Activated B cell treated with CpG ODN at 0.5 μM for 24 hours (primary cell): Measurements from ENCODE around the gene CEP295NL. TPM values are rescaled to one million over a fixed set of nuclear protein-coding genes. Genes with fewer than 3 reads are reported as not detected.

Source experiments
- ATAC-seq: fragments of 200-7000 bp; cut with Tn5 transposase; one replicate; pipeline ENCODE4 v1.10.0; 2021; ENCODE audit warnings: low read depth, mild to moderate bottlenecking, moderate library complexity
- CTCF ChIA-PET: fragments of 350-600 bp; sonication (Branson Sonifier 250); formaldehyde crosslinking; loops from one replicate; lab custom pipeline; 2021; ENCODE audit warnings: antibody characterized with exemption; lab: Charles Lee
- POLR2A ChIA-PET: fragments of 350-600 bp; sonication (Branson Sonifier 250); formaldehyde crosslinking; loops from one replicate; lab custom pipeline; 2021; ENCODE audit warnings: antibody characterized with exemption; lab: Charles Lee
- DNase-seq: peaks from one replicate; pipeline ENCODE4 v3.0.0; 2022
- H3K27ac Mint-ChIP-seq: one replicate; pipeline ENCODE4 v1.8.0; 2020; ENCODE audit warnings: mixed read lengths
- H3K27me3 Mint-ChIP-seq: one replicate; pipeline ENCODE4 v1.8.0; 2021; ENCODE audit warnings: mixed read lengths
- H3K36me3 Mint-ChIP-seq: one replicate; pipeline ENCODE4 v1.8.0; 2021; ENCODE audit warnings: low read depth, mixed read lengths
- H3K4me1 Mint-ChIP-seq: one replicate; pipeline ENCODE4 v1.8.0; 2021; ENCODE audit warnings: mixed read lengths
- H3K4me3 Mint-ChIP-seq: one replicate; pipeline ENCODE4 v1.8.0; 2020; ENCODE audit warnings: mild to moderate bottlenecking, mixed read lengths
- H3K9me3 Mint-ChIP-seq: one replicate; pipeline ENCODE4 v1.8.0; 2020; ENCODE audit warnings: mixed read lengths
- CTCF ChIP-seq: fragments of 200-600 bp; IDR thresholded peaks from one replicate; pipeline ENCODE4 v1.8.0; 2022; ENCODE audit warnings: antibody characterized with exemption, mild to moderate bottlenecking
- intact Hi-C: fragments of 100-400 bp; cut with micrococcal nuclease; formaldehyde crosslinking; loops from one replicate; pipeline ENCODE4 v1.15.1; 2024
- total RNA-seq: library from RNA; stranded (reverse); gene quantifications from 2 replicates; pipeline ENCODE4 v1.2.3, GENCODE V29; 2022

The CEP295NL gene
- total RNA-seq, 1 donor from 2014 or later = 0.55 TPM

GRCh38 chr17:78929908-78930775 is 27.1 kb upstream of the CEP295NL start:
- Mint-ChIP-seq H3K4me3 (no peak overlapping the region), H3K9me3 (no peaks in the 10 kb centered on the region), H3K36me3 (no peaks in the 10 kb centered on the region), H3K4me1 (no peaks in the 10 kb centered on the region), H3K27me3 (peaks cover 15% of the 10 kb centered on the region), H3K27ac (no peak overlapping the region)
- no peak for ATAC-seq
- intact Hi-C loops = no loop called here
- TF ChIP-seq CTCF = no peak
- ChIA-PET CTCF (no interaction called here), POLR2A (no interaction called here)
- DNase-seq = no peak

- H3K4me1 Mint-ChIP-seq = peaks cover 15% of the 10 kb centered on the region
- intact Hi-C loops = loop anchor here (1.0 kb wide), 2 partner anchors 45 to 61 kb away; no protein-coding TSS in a partner anchor
- no peak for TF ChIP-seq CTCF
- DNase-seq (no peak), ATAC-seq (no peak)
- H3K27me3 Mint-ChIP-seq = peaks cover 18% of the 10 kb centered on the region
- no peaks in the 10 kb centered on the region for H3K36me3 Mint-ChIP-seq
- ChIA-PET CTCF (interaction anchor here (1.4 to 1.5 kb wide), 2 partner anchors 45 to 59 kb away, joined by 3 read pairs; no protein-coding TSS in a partner anchor), POLR2A (interaction anchor here (1.3 kb wide), 1 partner anchor 60 kb away, joined by 4 read pairs; no protein-coding TSS in a partner anchor)
- no peak overlapping the region for H3K27ac Mint-ChIP-seq
- no peaks in the 10 kb centered on the region for H3K9me3 Mint-ChIP-seq
- H3K4me3 Mint-ChIP-seq = peak overlapping the region; percentile 35
These were observed 22.9 kb upstream of the CEP295NL start for GRCh38 chr17:78925662-78926555.

GRCh38 chr17:78925234-78925633 is 22.2 kb upstream of the CEP295NL start, which contains the start of gene TIMP2:
TIMP2 (minus strand) TSS chr17:78925387; CDS start chr17:78925088, 299 bp downstream.
- no peaks in the 10 kb centered on the region for H3K36me3 Mint-ChIP-seq
- H3K27ac Mint-ChIP-seq = no peak within 1 kb of the TSS
- H3K4me1 Mint-ChIP-seq = peaks cover 15% of the 10 kb centered on the region
- intact Hi-C loops = loop anchor here (1.0 kb wide), 2 partner anchors 46 to 60 kb away; no protein-coding TSS in a partner anchor
- ChIA-PET CTCF (no interaction called here), POLR2A (interaction anchor here (1.3 kb wide), 1 partner anchor 59 kb away, joined by 4 read pairs; no protein-coding TSS in a partner anchor)
- H3K4me3 Mint-ChIP-seq = peak within 1 kb of the TSS; percentile 86
- TF ChIP-seq CTCF = no peak
- ATAC-seq = peak; percentile 81
- H3K27me3 Mint-ChIP-seq = peaks cover 15% of the 10 kb centered on the region
- H3K9me3 Mint-ChIP-seq = no peaks in the 10 kb centered on the region
- peak; percentile 62 for DNase-seq

GRCh38 chr17:78924481-78925151 is 21.6 kb upstream of the CEP295NL start:
- H3K9me3 Mint-ChIP-seq = no peaks in the 10 kb centered on the region
- peaks cover 15% of the 10 kb centered on the region for H3K4me1 Mint-ChIP-seq
- peaks cover 15% of the 10 kb centered on the region for H3K27me3 Mint-ChIP-seq
- intact Hi-C loops = loop anchor here (1.0 kb wide), 2 partner anchors 47 to 59 kb away; no protein-coding TSS in a partner anchor
- no peak overlapping the region for H3K27ac Mint-ChIP-seq
- no peak for TF ChIP-seq CTCF
- peak overlapping the region; percentile 86 for H3K4me3 Mint-ChIP-seq
- POLR2A ChIA-PET = interaction anchor here (1.3 kb wide), 1 partner anchor 58 kb away, joined by 4 read pairs; no protein-coding TSS in a partner anchor
- CTCF ChIA-PET = interaction anchor here (1.8 kb wide), 1 partner anchor 58 kb away, joined by 9 read pairs; no protein-coding TSS in a partner anchor
- no peaks in the 10 kb centered on the region for H3K36me3 Mint-ChIP-seq
- peak; percentile 4 for ATAC-seq
- no peak for DNase-seq
